ENCODE results near the gene CENPA.
"Not testable (repeated sequence)": the region's sequence is repeated elsewhere in the genome, so short reads cannot be mapped to it uniquely, and the experiment has no call there.

CENPA gene

DNA sequence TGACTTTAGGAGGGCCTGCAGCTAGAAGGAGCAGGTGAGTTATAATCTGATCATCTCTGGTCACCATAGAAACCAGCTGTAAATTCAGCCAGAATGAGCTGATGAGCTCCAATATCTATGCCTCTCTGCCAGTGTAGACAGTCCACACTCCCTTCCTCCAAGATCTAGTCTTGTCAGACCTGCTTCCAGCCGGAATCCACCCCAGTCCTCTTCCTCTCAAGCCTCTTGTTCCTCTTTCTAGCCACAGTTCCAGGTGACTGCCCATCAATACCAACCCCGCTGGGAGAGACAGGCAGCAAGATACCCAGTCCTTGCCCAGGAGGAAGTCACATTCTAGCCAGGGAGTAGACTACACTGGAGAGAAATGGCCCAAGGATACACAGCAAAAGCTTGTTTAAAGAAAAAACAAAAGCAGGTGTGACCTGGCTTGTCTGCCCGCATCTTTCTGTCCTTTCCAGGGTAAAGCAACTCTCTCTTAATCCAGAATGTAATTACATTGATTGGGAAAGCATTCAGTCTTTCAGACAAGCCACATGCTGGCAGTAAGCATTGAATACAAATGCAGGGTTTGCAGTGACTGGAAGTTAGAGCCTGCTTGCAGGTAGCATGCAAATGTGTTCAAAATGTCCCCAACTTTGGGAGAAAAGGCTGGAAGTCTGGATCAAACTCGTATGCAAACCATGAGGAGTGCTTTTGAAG, 30.7 kb upstream of the CENPA start:
- TF ChIP-seq, protein P1, sequence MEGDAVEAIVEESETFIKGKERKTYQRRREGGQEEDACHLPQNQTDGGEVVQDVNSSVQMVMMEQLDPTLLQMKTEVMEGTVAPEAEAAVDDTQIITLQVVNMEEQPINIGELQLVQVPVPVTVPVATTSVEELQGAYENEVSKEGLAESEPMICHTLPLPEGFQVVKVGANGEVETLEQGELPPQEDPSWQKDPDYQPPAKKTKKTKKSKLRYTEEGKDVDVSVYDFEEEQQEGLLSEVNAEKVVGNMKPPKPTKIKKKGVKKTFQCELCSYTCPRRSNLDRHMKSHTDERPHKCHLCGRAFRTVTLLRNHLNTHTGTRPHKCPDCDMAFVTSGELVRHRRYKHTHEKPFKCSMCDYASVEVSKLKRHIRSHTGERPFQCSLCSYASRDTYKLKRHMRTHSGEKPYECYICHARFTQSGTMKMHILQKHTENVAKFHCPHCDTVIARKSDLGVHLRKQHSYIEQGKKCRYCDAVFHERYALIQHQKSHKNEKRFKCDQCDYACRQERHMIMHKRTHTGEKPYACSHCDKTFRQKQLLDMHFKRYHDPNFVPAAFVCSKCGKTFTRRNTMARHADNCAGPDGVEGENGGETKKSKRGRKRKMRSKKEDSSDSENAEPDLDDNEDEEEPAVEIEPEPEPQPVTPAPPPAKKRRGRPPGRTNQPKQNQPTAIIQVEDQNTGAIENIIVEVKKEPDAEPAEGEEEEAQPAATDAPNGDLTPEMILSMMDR (IDR thresholded peaks at IDR 0.05; ENCODE audit: low read depth, low read length) = no peak
- H3K4me3 ChIP-seq (ENCODE audit: low read depth, low read length) = no peak overlapping the region

DNA sequence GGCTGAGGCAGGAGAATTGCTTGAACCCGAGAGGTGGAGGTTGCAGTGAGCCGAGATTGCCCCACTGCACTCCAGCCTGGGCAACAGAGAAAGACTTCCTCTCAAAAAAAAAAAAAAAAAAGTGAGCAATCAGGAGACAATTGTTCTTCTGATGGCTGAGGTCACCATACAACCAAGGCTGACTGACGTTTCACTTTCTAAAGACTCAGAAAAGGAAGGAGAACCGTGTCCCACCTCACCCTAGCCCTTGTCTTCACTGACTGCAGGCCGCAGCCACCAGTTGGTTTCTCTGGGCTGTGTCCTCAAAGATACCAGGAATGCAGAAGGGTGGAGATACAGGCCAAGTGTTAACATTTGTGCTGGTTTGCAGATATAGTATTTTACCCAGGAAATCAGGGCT, 29.5 kb upstream of the CENPA start:
- H3K4me3 ChIP-seq (ENCODE audit: low read depth, low read length) = no peak overlapping the region
- TF ChIP-seq, protein P1 (IDR thresholded peaks at IDR 0.05; ENCODE audit: low read depth, low read length) = no peak

DNA sequence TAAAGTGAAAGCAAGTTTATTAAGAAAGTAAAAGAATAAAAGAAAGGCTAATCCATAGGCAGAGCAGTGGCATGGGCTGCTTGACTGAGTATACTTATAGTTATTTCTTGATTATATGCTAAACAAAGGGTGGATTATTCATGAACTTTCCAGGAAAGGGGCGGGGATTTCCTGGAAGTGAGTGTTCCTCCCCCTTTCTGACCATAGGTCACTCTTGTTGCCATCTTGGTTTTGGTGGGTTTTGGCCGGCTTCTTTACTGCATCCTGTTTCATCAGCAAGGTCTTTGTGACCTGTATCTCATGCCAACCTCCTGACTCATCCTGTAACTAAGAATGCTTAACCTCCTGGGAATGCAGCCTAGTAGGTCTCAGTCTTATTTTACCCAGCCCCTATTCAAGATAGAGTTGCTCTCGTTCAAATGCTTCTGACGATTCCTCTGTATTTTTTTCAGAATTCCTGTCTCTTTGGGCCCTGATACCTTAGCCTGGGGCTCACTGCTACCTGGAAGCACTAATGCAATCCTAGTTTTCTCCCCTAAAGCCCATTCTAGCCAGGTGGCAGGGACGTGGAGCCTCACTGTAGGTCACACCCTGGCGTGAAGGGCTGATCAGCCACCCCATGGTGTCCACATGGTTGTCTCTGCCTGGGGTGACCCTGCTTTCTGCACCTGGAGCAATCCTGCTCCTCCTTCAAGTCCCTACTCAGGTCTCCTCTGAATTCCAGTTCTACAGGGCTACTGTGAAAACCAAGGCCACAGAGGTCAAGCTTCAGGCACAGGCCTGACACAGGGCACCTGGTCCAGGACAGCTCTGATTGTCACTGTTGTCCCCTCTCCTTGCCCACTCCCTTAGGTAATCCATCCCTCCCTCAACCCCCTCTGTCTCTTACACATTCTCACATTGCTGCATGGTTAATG, 27.7 kb upstream of the CENPA start:
- no peak overlapping the region for H3K4me3 ChIP-seq (ENCODE audit: low read depth, low read length)

DNA sequence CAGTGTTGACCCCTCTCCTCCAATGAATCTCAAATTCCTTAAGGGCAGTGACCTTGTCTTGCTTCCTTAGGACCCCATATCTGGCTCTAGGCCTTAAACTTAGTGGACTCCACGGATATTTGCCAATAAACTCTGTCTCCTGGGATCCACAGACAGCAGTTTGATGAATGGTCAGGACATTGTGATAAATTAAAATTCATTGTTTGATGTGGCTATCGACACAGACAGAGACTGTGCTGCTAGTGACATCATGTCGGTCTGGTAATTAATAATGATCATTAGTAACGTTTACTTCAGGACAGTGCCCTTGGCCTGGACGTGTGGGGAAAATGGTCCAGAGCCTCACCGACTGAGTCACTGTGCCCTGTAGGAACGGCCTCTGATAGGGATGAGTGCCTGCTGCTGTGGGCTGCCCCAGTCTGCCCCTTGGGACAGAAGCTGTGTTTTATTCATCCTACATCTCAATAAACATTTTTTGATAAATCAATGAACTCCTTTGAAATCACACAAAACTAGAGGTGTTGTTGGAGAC, 27.0 kb upstream of the CENPA start:
- H3K4me3 ChIP-seq (ENCODE audit: low read depth, low read length) = no peak overlapping the region
- TF ChIP-seq, protein P1 (IDR thresholded peaks at IDR 0.05; ENCODE audit: low read depth, low read length) = no peak

More for the DNA sequence above, 27.7 kb upstream of the CENPA start:
- TF ChIP-seq, protein P1 (IDR thresholded peaks at IDR 0.05; ENCODE audit: low read depth, low read length) = no peak

DNA sequence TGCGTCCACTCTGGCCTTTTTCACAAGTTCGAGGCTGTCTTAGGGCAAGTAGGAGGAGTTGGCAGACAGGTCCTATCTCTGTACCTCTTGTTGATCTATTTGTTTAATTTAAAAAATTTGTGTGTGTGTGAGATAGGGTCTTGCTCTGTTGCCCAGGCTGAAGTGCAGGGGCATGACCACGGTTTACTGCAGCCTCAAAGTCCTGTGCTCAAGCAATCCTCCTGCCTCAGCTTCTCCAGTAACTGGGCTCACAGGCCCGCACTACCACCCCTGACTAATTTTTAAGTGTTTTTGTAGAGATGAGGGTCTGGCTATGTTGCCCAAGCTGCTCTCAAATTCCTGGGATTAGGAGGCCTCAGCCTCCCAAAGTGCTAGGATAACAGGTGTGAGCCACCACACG, 26.0 kb upstream of the CENPA start:
- no peak overlapping the region for H3K4me3 ChIP-seq (ENCODE audit: low read depth, low read length)
- TF ChIP-seq, protein P1 (IDR thresholded peaks at IDR 0.05; ENCODE audit: low read depth, low read length) = no peak

DNA sequence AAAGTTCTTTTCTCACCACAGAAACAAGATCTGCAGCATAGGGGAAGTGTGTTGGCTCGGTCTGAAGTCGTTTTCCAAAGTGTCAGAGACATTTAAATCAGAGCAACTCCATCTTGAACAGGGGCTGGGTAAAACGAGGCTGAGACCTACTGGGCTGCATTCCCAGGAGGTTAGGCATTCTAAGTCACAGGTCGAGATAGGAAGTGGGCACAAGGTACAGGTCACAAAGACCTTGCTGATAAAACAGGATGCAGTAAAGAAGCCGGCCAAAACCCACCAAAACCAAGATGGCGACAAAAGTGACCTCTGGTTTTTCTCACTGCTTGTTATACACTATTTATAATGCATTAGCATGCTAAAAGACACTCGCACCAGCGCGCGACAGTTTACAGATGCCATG, 24.9 kb upstream of the CENPA start:
- H3K4me3 ChIP-seq (ENCODE audit: low read depth, low read length) = not testable (repeated sequence)

DNA sequence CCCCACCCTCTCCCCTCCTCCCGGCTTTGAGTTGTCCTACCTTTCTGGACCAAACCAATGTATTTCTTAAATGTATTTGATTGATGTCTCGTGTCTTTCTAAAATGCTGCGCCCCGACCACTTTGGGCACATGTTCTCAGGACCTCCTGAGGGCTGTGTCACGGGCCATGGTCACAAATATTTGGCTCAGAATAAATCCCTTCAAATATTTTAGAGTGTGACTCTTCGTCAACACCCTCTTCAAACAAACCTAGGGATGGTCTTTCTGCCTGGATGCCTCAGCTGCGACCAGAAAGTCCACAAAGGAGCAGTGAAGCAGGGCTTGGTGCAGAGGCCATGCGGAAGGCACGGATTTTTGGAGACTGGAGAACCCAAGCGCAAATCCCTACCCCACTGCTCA, 22.8 kb upstream of the CENPA start:
- TF ChIP-seq, protein P1 (IDR thresholded peaks at IDR 0.05; ENCODE audit: low read depth, low read length) = no peak

More for the DNA sequence above, 22.8 kb upstream of the CENPA start:
- no peak overlapping the region for H3K4me3 ChIP-seq (ENCODE audit: low read depth, low read length)
